A549 (cell line): ENCODE data around the gene TYW1. TPM values are rescaled to one million over a fixed set of nuclear protein-coding genes. Genes with fewer than 3 reads are reported as not detected.
"Not testable (repeated sequence)": the region's sequence is repeated elsewhere in the genome, so short reads cannot be mapped to it uniquely, and the experiment has no call there.

Source experiments
- ATAC-seq, 2 experiments: fragments of 200-7000 bp in 1 of 2; fragments of >200 bp in 1 of 2; cut with Nextera tagmentation in 1 of 2; cut with Tn5 transposase in 1 of 2; 3 replicates each; pipeline versions ENCODE4 v1.8.0 to v1.9.1; 2018 to 2020; ENCODE audit warnings: mild to moderate bottlenecking in 1 of 2, moderate library complexity in 1 of 2
- CTCF ChIA-PET: fragments of 300-600 bp; sonication (Branson Sonifier 250); formaldehyde crosslinking; extraction: SDS; loops from one replicate; lab custom pipeline; 2021; ENCODE audit warnings: antibody characterized with exemption, inconsistent platforms; lab: Yijun Ruan, JAX
- POLR2A ChIA-PET: fragments of 350-600 bp; formaldehyde crosslinking; extraction: SDS; loops from one replicate; lab custom pipeline; 2021; ENCODE audit warnings: antibody characterized with exemption, inconsistent platforms; lab: Yijun Ruan, JAX
- DNase-seq, 2 experiments: peaks; one replicate each; pipeline versions ENCODE4 v3.0.0 to v3.0.0-alpha.2; 2011 to 2016; ENCODE audit warnings: low read depth in 1 of 2, low spot score in 1 of 2
- FAIRE-seq: peaks from 2 replicates; lab custom pipeline; 2011; peaks lifted over from hg19 to GRCh38; lab: Jason Lieb, UNC
- H3K27ac ChIP-seq, 2 experiments: fragments of >200 bp; sonication (Bioruptor Twin); formaldehyde crosslinking; 3 replicates each; pipeline ENCODE4 v1.5.1; 2016 to 2017
- H3K4me1 ChIP-seq: fragments of >200 bp; sonication (Bioruptor Twin); formaldehyde crosslinking; 3 replicates; pipeline ENCODE4 v1.6.1; 2016
- H3K4me2 ChIP-seq: fragments of >200 bp; sonication (Bioruptor Twin); formaldehyde crosslinking; 3 replicates; pipeline ENCODE4 v1.6.1; 2016
- H3K4me3 ChIP-seq: fragments of >200 bp; sonication (Bioruptor Twin); formaldehyde crosslinking; 3 replicates; pipeline ENCODE4 v1.5.1; 2016
- H3K9me3 ChIP-seq: fragments of >200 bp; sonication (Bioruptor Twin); formaldehyde crosslinking; 3 replicates; pipeline ENCODE4 v1.6.1; 2016
- BHLHE40 ChIP-seq: IDR thresholded peaks from 2 replicates; pipeline ENCODE4 v1.6.1; 2012; ENCODE audit warnings: low read depth, low read length, inconsistent platforms
- CBX2 ChIP-seq: fragments of 200-600 bp; sonication (generic); IDR thresholded peaks from 2 replicates; pipeline ENCODE4 v1.6.1; 2016; ENCODE audit warnings: low read depth, mild to moderate bottlenecking, borderline replicate concordance
- CEBPB ChIP-seq, 2 experiments: fragments of >200 bp in 1 of 2; sonication (Bioruptor Twin) in 1 of 2; formaldehyde crosslinking in 1 of 2; IDR thresholded peaks; 2 replicates each; pipeline ENCODE4 v1.6.1; 2012 to 2016
- CHD2 ChIP-seq: fragments of 150-350 bp; IDR thresholded peaks from 2 replicates; pipeline ENCODE4 v1.6.1; 2014; ENCODE audit warnings: low read length; ENCODE audit not compliant: partially characterized antibody
- CHD4 ChIP-seq: fragments of 200-600 bp; sonication (generic); IDR thresholded peaks from 2 replicates; pipeline ENCODE4 v1.6.1; 2016; ENCODE audit warnings: antibody characterized with exemption, mild to moderate bottlenecking, borderline replicate concordance
- EHF ChIP-seq: fragments of 250-450 bp; sonication (Bioruptor Pico); IDR thresholded peaks from 2 replicates; pipeline ENCODE4 v1.5.0; 2020; ENCODE audit warnings: mild to moderate bottlenecking
- EHMT2 ChIP-seq: fragments of 200-600 bp; sonication (generic); IDR thresholded peaks from 2 replicates; pipeline ENCODE4 v1.6.1; 2016; ENCODE audit warnings: antibody characterized with exemption, low read depth, mild to moderate bottlenecking, moderate library complexity
- HDAC2 ChIP-seq: fragments of 200-600 bp; sonication (generic); IDR thresholded peaks from 2 replicates; pipeline ENCODE4 v1.6.1; 2016
- HOXA7 ChIP-seq: fragments of 250-450 bp; sonication (Bioruptor Pico); IDR thresholded peaks from 2 replicates; pipeline ENCODE4 v1.5.0; 2020; ENCODE audit warnings: mild to moderate bottlenecking, moderate library complexity
- HOXB5 ChIP-seq: fragments of 250-450 bp; sonication (Bioruptor Pico); IDR thresholded peaks from 2 replicates; pipeline ENCODE4 v1.5.0; 2020; ENCODE audit warnings: mild to moderate bottlenecking, moderate library complexity
- KDM5A ChIP-seq: fragments of 200-600 bp; sonication (generic); IDR thresholded peaks from 2 replicates; pipeline ENCODE4 v1.6.1; 2016; ENCODE audit warnings: antibody characterized with exemption, mild to moderate bottlenecking
- MYC ChIP-seq: IDR thresholded peaks from 2 replicates; pipeline ENCODE4 v1.6.1; 2012; ENCODE audit warnings: mild to moderate bottlenecking, inconsistent platforms, low read length, improper control_type of control experiment, borderline replicate concordance
- NFE2L2 ChIP-seq: fragments of 150-350 bp; conservative IDR thresholded peaks from 2 replicates; pipeline ENCODE4 v1.6.1; 2014; ENCODE audit warnings: low read length
- NR3C1 ChIP-seq: fragments of >200 bp; sonication (Bioruptor Twin); formaldehyde crosslinking; IDR thresholded peaks from 3 replicates; pipeline ENCODE4 v1.6.1; 2017
- POLR2A ChIP-seq: IDR thresholded peaks from 2 replicates; pipeline ENCODE4 v1.6.1; 2012; ENCODE audit warnings: mild to moderate bottlenecking, low read length
- RARB ChIP-seq: fragments of 250-450 bp; sonication (Bioruptor Pico); IDR thresholded peaks from 2 replicates; pipeline ENCODE4 v1.8.0; 2021; ENCODE audit warnings: mild to moderate bottlenecking, moderate library complexity
- RCOR1 ChIP-seq: fragments of 150-350 bp; IDR thresholded peaks from 2 replicates; pipeline ENCODE4 v1.6.1; 2014; ENCODE audit warnings: antibody characterized with exemption, low read length, low read depth
- RFX5 ChIP-seq: fragments of 450-650 bp; IDR thresholded peaks from 2 replicates; pipeline ENCODE4 v1.7.1; 2014; ENCODE audit warnings: antibody characterized with exemption, mild to moderate bottlenecking, moderate library complexity
- RNF2 ChIP-seq: fragments of 200-600 bp; sonication (generic); IDR thresholded peaks from 2 replicates; pipeline ENCODE4 v1.6.1; 2016; ENCODE audit warnings: low read depth, mild to moderate bottlenecking, antibody characterized with exemption, moderate library complexity, borderline replicate concordance
- SMC3 ChIP-seq: fragments of >200 bp; sonication (Bioruptor Twin); formaldehyde crosslinking; IDR thresholded peaks from 3 replicates; pipeline ENCODE4 v1.6.1; 2018; ENCODE audit warnings: inconsistent platforms
- TFCP2L1 ChIP-seq: fragments of 250-450 bp; sonication (Bioruptor Pico); IDR thresholded peaks from 2 replicates; pipeline ENCODE4 v1.5.0; 2021; ENCODE audit warnings: mild to moderate bottlenecking
- ZSCAN20 ChIP-seq: fragments of 250-450 bp; sonication (Bioruptor Pico); IDR thresholded peaks from 2 replicates; pipeline ENCODE4 v1.8.0; 2022; ENCODE audit warnings: mild to moderate bottlenecking, moderate library complexity
- WGBS: methylation state at CpG from one replicate; pipeline ENCODE4 v1.1.6; 2017; ENCODE audit errors: missing lambda C conversion rate; 5-methylcytosine and 5-hydroxymethylcytosine counted together
- polyA plus RNA-seq, 4 experiments: library from polyadenylated mRNA; depleted of rRNA in 3 of 4; stranded (reverse); fragments of >200 nt; fragmentation: RNase III in 1 of 4; extraction: RNeasy Plus Mini Kit Qiagen cat#74134 plus additional on column Dnase treatment in 1 of 4; gene quantifications; 2 replicates in 3 of 4; 3 replicates in 1 of 4; pipeline ENCODE4 v1.2.3, GENCODE V29; 2011 to 2017
- TF ChIP-seq, protein P1 (sequence below): IDR thresholded peaks from 2 replicates; pipeline ENCODE4 v1.6.1; 2012
- TF ChIP-seq, protein P2 (sequence below): fragments of 450-650 bp; IDR thresholded peaks from 2 replicates; pipeline ENCODE4 v1.6.1; 2014; ENCODE audit warnings: antibody characterized with exemption
- TF ChIP-seq, protein P3 (sequence below): fragments of 150-350 bp; IDR thresholded peaks from 2 replicates; pipeline ENCODE4 v1.6.1; 2014; ENCODE audit warnings: low read depth, mild to moderate bottlenecking, low read length
- TF ChIP-seq, protein P4 (sequence below): fragments of 200-600 bp; sonication (generic); IDR thresholded peaks from 2 replicates; pipeline ENCODE4 v1.6.1; 2016; ENCODE audit warnings: antibody characterized with exemption, mild to moderate bottlenecking, moderate library complexity

TYW1 gene
- polyA plus RNA-seq, 2 of the 4 experiments (the other 2 are of a cell fraction): 15.3 to 26.9 TPM

DNA sequence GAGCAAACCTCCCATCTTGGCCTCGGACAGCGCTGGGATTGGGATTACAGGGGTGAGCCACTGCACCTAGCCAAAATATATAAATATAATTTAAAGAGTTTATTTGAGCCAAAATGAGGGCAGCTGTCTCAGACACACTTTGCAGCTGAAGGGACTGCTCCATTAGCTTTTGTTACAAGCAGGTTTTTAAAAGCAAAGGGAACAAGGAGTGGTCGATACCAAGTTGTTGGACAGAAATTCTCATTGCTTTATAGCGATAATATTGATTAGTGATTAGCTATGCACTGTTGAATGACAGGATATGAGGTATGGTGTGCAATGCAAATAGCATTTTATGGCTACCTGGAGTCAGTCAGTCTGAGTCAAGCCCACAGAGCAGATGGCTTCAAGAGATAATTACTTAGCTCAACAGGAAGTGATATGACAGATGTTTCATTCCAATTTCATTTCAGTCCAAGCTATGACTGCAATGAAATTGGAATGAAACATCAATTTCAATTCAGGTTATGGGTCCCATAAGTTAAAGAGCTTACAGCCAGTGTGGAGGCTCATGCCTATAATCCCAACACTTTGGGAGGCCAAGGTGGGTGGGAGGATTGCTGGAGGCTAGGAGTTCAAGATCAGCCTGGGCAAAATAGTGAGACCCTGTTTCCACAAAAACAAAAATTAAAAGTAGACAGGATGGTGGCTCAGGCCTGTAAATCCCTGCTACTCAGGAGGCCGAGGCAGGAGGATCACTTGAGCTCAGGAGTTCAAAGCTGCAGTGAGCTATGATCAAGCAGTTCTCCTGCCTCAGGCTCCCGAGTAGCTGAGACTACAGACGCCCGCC, 23.1 kb downstream of the TYW1 start:
- WGBS: 80% methylated on average over 8 of the region's 8 CpGs
- POLR2A ChIA-PET: no interaction called here
- no peak for FAIRE-seq
- 0 out of 6 replicates have a peak, but pooled peaks of 1 of the 2 experiments have one; percentile 39 for ATAC-seq
- CTCF ChIA-PET: no interaction called here
- H3K4me1 ChIP-seq: no peaks in the 10 kb centered on the region
- H3K4me2 ChIP-seq: no peak overlapping the region
- DNase-seq: no peak
- H3K4me3 ChIP-seq: no peak overlapping the region
- TF ChIP-seq NR3C1 (no peak), NFE2L2 (no peak), RFX5 (no peak), CHD2 (no peak), HDAC2 (no peak), POLR2A (no peak), BHLHE40 (no peak), EHF (CRISPR knock-in tag) (no peak), CHD4 (no peak), KDM5A (no peak), CBX2 (no peak)
- TF ChIP-seq, protein P1, sequence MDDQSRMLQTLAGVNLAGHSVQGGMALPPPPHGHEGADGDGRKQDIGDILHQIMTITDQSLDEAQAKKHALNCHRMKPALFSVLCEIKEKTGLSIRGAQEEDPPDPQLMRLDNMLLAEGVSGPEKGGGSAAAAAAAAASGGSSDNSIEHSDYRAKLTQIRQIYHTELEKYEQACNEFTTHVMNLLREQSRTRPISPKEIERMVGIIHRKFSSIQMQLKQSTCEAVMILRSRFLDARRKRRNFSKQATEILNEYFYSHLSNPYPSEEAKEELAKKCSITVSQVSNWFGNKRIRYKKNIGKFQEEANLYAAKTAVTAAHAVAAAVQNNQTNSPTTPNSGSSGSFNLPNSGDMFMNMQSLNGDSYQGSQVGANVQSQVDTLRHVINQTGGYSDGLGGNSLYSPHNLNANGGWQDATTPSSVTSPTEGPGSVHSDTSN: no peak
- no peak overlapping the region for H3K27ac ChIP-seq
- no peaks in the 10 kb centered on the region for H3K9me3 ChIP-seq

DNA sequence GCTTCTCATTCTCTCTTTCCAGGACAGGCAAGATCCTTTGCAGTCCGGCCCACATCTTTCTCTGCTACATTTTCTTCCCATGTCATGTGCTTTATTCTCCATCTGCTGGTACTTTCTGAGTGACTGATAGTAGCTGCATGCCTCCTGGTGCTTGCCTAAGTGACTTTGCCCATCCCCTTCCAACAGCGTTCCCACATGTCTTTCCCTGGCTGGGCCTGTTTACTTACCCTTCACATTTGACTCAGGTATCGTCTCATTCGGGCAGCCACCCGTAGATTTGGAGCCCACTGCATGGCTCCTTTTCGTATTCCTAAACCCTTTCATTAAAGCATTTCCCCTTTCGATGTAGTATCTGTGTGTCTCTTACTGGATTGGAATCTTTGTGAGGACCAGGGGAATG, 24.6 kb downstream of the TYW1 start:
- DNase-seq: no peak
- POLR2A ChIA-PET: no interaction called here
- WGBS: 83% methylated on average over 7 of the region's 7 CpGs
- Histone ChIP-seq H3K4me2 (no peak overlapping the region), H3K27ac (no peak overlapping the region), H3K4me3 (no peak overlapping the region), H3K4me1 (0 out of 3 replicates have a peak, but pooled peaks cover 3% of the 10 kb centered on the region), H3K9me3 (no peaks in the 10 kb centered on the region)
- TF ChIP-seq BHLHE40 (no peak), SMC3 (no peak)
- ATAC-seq: no peak
- FAIRE-seq: no peak
- CTCF ChIA-PET: interaction anchor here (0.6 to 0.7 kb wide), 2 partner anchors 9 to 19 kb away, joined by 3 read pairs; no protein-coding TSS in a partner anchor

DNA sequence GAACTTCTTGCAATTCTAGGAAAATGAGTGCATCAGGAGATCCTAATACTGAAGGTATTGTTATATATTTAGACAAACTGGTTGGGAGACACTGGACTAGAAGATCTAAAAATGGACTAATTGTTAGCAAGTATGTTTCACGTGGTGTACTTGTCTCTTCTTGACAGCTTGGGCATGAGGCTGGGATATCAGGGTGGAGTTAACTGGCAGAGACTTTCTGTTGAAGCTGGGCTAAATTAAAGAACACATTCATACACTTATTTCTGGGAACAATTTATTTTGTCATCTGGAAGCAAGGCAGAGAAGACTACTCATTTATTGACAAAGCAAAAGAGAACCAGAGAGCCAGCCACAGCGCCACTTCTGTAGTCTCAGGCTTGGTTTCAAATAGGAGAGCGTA, 25.9 kb downstream of the TYW1 start:
- TF ChIP-seq, protein P2, sequence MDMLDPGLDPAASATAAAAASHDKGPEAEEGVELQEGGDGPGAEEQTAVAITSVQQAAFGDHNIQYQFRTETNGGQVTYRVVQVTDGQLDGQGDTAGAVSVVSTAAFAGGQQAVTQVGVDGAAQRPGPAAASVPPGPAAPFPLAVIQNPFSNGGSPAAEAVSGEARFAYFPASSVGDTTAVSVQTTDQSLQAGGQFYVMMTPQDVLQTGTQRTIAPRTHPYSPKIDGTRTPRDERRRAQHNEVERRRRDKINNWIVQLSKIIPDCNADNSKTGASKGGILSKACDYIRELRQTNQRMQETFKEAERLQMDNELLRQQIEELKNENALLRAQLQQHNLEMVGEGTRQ: no peak
- TF ChIP-seq CBX2 (no peak), MYC (no peak), CHD2 (no peak), RARB (CRISPR knock-in tag) (no peak), ZSCAN20 (CRISPR knock-in tag) (no peak), HOXB5 (CRISPR knock-in tag) (no peak), RCOR1 (no peak), BHLHE40 (no peak), TFCP2L1 (CRISPR knock-in tag) (no peak), RNF2 (no peak), EHMT2 (no peak), CEBPB (IDR thresholded peaks at IDR 0.05) (no peak), EHF (CRISPR knock-in tag) (no peak), HOXA7 (CRISPR knock-in tag) (no peak)
- TF ChIP-seq, protein P3, sequence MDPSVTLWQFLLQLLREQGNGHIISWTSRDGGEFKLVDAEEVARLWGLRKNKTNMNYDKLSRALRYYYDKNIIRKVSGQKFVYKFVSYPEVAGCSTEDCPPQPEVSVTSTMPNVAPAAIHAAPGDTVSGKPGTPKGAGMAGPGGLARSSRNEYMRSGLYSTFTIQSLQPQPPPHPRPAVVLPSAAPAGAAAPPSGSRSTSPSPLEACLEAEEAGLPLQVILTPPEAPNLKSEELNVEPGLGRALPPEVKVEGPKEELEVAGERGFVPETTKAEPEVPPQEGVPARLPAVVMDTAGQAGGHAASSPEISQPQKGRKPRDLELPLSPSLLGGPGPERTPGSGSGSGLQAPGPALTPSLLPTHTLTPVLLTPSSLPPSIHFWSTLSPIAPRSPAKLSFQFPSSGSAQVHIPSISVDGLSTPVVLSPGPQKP: no peak
- TF ChIP-seq, protein P4, sequence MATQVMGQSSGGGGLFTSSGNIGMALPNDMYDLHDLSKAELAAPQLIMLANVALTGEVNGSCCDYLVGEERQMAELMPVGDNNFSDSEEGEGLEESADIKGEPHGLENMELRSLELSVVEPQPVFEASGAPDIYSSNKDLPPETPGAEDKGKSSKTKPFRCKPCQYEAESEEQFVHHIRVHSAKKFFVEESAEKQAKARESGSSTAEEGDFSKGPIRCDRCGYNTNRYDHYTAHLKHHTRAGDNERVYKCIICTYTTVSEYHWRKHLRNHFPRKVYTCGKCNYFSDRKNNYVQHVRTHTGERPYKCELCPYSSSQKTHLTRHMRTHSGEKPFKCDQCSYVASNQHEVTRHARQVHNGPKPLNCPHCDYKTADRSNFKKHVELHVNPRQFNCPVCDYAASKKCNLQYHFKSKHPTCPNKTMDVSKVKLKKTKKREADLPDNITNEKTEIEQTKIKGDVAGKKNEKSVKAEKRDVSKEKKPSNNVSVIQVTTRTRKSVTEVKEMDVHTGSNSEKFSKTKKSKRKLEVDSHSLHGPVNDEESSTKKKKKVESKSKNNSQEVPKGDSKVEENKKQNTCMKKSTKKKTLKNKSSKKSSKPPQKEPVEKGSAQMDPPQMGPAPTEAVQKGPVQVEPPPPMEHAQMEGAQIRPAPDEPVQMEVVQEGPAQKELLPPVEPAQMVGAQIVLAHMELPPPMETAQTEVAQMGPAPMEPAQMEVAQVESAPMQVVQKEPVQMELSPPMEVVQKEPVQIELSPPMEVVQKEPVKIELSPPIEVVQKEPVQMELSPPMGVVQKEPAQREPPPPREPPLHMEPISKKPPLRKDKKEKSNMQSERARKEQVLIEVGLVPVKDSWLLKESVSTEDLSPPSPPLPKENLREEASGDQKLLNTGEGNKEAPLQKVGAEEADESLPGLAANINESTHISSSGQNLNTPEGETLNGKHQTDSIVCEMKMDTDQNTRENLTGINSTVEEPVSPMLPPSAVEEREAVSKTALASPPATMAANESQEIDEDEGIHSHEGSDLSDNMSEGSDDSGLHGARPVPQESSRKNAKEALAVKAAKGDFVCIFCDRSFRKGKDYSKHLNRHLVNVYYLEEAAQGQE: no peak
- H3K4me2 ChIP-seq: no peak overlapping the region
- POLR2A ChIA-PET: no interaction called here
- no peak overlapping the region for H3K27ac ChIP-seq
- no peak overlapping the region for H3K4me3 ChIP-seq
- 92% methylated on average over 3 of the region's 3 CpGs for WGBS
- 0 out of 3 replicates have a peak, but pooled peaks cover 3% of the 10 kb centered on the region for H3K4me1 ChIP-seq
- CTCF ChIA-PET: no interaction called here
- no peak for ATAC-seq
- H3K9me3 ChIP-seq: no peaks in the 10 kb centered on the region
- DNase-seq: no peak
- FAIRE-seq: no peak

DNA sequence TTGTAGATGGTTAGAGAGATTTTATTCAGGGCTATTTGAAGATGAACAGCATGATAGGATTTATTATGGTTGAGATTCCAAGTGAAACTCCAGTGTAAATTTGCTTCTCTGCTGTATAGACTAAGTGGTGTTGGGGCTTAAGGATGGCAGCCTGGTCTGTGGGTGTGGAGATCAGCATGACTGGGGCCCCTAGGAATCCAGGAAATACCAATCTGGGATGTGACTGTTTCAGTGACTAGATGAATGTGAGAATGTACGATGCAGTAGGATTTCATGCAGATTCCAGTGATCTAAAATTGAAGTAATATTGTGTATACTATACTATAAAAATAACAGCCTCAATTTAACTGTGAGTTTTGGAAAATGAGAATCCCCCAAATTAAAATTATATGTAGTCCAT, 28.8 kb downstream of the TYW1 start:
- H3K4me3 ChIP-seq, H3K9me3 ChIP-seq, H3K4me1 ChIP-seq, CTCF ChIA-PET, POLR2A ChIA-PET, H3K27ac ChIP-seq, FAIRE-seq: not testable (repeated sequence)
- 11% methylated on average over 1 of the region's 1 CpG for WGBS
- DNase-seq (peak in 1 of 2 experiments; percentile 17), ATAC-seq (peak; percentile 82 to 90)
- H3K4me2 ChIP-seq: peak overlapping the region; percentile 28; the same call in 1 of the 3 replicates
